Upper lobe of left lung (tissue), 6 donors: ENCODE measurements around the gene STXBP6. TPM values are rescaled to one million over a fixed set of nuclear protein-coding genes. Genes with fewer than 3 reads are reported as not detected.

Experiments used
- ATAC-seq, 2 donors: fragments of 200-7000 bp; cut with Tn5 transposase; one replicate each; pipeline ENCODE4 v1.9.1; 2022; ENCODE audit warnings: mild to moderate bottlenecking in 2 of 2, moderate library complexity in 2 of 2; ENCODE audit not compliant: low FRiP score in 2 of 2
- DNase-seq, 2 donors: peaks; one replicate each; pipeline ENCODE4 v3.0.0-alpha.2; 2019 to 2020
- H3K27ac ChIP-seq, 4 donors: fragments of 200-600 bp; sonication (generic); one replicate each; pipeline ENCODE4 v1.5.1; 2016 to 2019
- H3K27me3 ChIP-seq, 4 donors: fragments of 200-600 bp; sonication (generic); one replicate each; pipeline ENCODE4 v1.5.1; 2017 to 2019
- H3K36me3 ChIP-seq, 4 donors: fragments of 200-600 bp; sonication (generic); one replicate each; pipeline ENCODE4 v1.5.1; 2016 to 2019
- H3K4me1 ChIP-seq, 4 donors: fragments of 200-600 bp; sonication (generic); one replicate each; pipeline ENCODE4 v1.5.1; 2018 to 2019
- H3K4me3 ChIP-seq, 4 donors: fragments of 200-600 bp; sonication (generic); one replicate each; pipeline ENCODE4 v1.5.1; 2017 to 2019; ENCODE audit warnings: mild to moderate bottlenecking in 2 of 4, moderate library complexity in 1 of 4
- H3K9me3 ChIP-seq, 4 donors: fragments of 200-600 bp; sonication (generic); one replicate each; pipeline ENCODE4 v1.5.1; 2018 to 2019
- EP300 ChIP-seq, 4 donors: sonication (generic); formaldehyde crosslinking; IDR thresholded peaks; one replicate each; pipeline ENCODE4 v1.5.1; 2017; ENCODE audit warnings: antibody characterized with exemption in 4 of 4, control low read depth in 2 of 4
- POLR2A ChIP-seq, 4 donors: fragments of 450-650 bp; IDR thresholded peaks; one replicate each; pipeline ENCODE4 v1.5.1; 2016 to 2017; ENCODE audit warnings: antibody characterized with exemption in 4 of 4, mild to moderate bottlenecking in 2 of 4
- POLR2AphosphoS5 ChIP-seq, 2 donors: sonication (generic); formaldehyde crosslinking; IDR thresholded peaks; one replicate each; pipeline ENCODE4 v1.5.1; 2017; ENCODE audit warnings: antibody characterized with exemption in 2 of 2
- WGBS, 2 donors: methylation state at CpG; one replicate each; pipeline ENCODE4 v1.1.5; 2017 to 2018; 5-methylcytosine and 5-hydroxymethylcytosine counted together
- total RNA-seq, 6 donors: library from RNA; depleted of rRNA in 4 of 6; stranded (reverse); fragments of >200 nt in 4 of 6; gene quantifications; one replicate each; pipeline versions ENCODE4 v1.1.0 to v1.2.1, GENCODE V29; 2016 to 2021
- TF ChIP-seq, protein P1 (sequence below), 6 experiments: fragments of 450-650 bp in 4 of 6; fragments of 200-600 bp in 2 of 6; sonication (generic) in 2 of 6; IDR thresholded peaks; one replicate each; pipeline ENCODE4 v1.5.1; 2016 to 2019; ENCODE audit warnings: antibody characterized with exemption in 6 of 6
- donor health status: DM: no; HTN: no; CAD: no; lungs with moderate emphysema.
- donor health status: DM: no; HTN: yes; CAD: no; lungs with severe emphysema.

The STXBP6 gene
- total RNA-seq, 6 donors from 2014 or later = 13.6 to 38.3 (median 23.7) TPM

DNA sequence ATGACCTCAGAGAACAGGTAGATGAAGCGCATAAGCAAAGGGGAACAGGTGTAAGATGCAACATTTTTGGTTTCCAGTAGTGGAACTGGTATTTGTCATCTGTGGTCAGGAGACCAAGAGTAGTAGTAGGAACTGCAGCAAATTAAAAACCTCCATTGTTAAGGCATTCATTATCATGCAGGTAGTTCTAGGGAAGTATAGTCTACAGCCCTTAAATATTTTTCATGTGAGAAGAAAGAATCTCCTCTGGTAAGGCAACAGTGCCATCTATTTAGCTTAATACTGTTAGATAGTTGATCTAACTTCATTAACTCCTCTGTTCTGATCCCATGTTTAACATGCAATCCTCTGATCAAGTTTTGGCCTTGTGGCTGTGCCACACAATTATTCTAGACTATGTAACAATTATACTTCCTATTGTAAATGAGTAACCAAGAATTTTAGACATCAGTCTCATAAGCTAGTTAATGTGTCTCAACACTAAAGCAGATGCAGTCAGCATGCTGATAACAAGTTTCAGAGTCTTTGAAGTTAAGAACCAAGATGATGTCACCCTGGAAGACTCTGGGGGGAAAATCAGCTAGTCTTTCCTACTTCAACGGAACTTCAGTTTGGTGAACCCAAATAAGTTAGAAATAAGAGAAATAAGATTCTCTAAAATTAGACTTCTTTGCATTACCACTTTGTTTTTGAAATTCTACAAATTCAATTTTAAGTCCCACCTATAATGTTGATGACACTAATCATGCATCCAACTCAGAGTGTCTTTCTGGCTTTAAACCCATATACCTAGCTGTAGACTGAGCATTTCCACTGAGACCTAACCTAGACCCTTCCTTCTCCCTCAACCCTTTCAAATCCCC lies 70.9 kb downstream of the STXBP6 start:
- Histone ChIP-seq H3K9me3 (no peaks in the 10 kb centered on the region), H3K27me3 (no peaks in the 10 kb centered on the region), H3K4me1 (peaks cover 0 to 15% (median 8%) of the 10 kb centered on the region in 4 donors), H3K36me3 (no peaks in the 10 kb centered on the region), H3K4me3 (no peak overlapping the region), H3K27ac (no peak overlapping the region)
- TF ChIP-seq EP300 (IDR thresholded peaks at IDR 0.05) (no peak), POLR2AphosphoS5 (IDR thresholded peaks at IDR 0.05) (no peak), POLR2A (IDR thresholded peaks at IDR 0.05) (no peak)
- TF ChIP-seq, protein P1, sequence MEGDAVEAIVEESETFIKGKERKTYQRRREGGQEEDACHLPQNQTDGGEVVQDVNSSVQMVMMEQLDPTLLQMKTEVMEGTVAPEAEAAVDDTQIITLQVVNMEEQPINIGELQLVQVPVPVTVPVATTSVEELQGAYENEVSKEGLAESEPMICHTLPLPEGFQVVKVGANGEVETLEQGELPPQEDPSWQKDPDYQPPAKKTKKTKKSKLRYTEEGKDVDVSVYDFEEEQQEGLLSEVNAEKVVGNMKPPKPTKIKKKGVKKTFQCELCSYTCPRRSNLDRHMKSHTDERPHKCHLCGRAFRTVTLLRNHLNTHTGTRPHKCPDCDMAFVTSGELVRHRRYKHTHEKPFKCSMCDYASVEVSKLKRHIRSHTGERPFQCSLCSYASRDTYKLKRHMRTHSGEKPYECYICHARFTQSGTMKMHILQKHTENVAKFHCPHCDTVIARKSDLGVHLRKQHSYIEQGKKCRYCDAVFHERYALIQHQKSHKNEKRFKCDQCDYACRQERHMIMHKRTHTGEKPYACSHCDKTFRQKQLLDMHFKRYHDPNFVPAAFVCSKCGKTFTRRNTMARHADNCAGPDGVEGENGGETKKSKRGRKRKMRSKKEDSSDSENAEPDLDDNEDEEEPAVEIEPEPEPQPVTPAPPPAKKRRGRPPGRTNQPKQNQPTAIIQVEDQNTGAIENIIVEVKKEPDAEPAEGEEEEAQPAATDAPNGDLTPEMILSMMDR (IDR thresholded peaks at IDR 0.05) = no peak
- DNase-seq (no peak), ATAC-seq (peak in 1 of 2 donors; percentile 56)
- 83 to 92% methylated on average over 2 of the region's 2 CpGs for WGBS, 2 donors

DNA sequence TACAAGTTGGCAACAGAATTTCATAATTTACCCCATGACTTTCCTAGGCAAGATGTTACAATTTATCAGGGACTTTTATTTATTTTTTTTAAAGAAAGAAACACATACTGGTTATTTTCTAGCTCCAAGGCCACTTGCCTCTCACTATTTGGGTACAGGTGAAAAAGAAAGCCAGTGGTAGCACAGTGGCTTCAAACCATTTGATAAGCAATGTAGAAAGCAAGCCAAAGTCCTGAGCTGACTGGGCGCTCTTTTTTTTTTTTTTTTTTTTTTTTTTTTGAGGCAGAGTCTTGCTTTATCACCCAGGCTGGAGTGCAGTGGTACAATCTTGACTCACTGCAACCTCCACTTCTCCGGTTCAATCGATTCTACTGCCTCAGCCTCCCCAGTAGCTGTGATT lies 73.3 kb downstream of the STXBP6 start:
- ATAC-seq = no peak
- peaks cover 0 to 13% (median 6%) of the 10 kb centered on the region in 4 donors for H3K4me1 ChIP-seq

DNA sequence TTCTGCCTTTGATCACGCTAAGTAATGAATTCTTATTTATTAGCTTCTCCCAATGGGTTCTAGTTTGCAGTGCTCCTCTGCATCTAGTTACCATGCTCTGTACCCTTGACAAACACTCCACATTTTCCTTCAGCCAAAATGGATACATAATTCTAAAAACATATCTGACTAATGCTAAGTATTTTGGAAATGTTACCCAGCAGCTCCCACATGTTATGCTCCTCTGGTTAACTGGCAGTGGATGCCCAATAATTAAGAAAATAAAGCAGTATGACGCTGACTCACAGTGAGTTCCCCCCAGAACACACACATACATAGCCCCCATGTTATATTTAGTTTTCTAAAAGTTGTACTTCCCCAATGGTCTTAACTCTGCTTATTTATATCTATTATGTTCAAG lies 74.6 kb downstream of the STXBP6 start:
- TF ChIP-seq, protein P1 (IDR thresholded peaks at IDR 0.05) = no peak
- TF ChIP-seq POLR2AphosphoS5 (IDR thresholded peaks at IDR 0.05) = no peak
- TF ChIP-seq EP300 (IDR thresholded peaks at IDR 0.05) = no peak
- no peak for TF ChIP-seq POLR2A (IDR thresholded peaks at IDR 0.05)
- no peak for DNase-seq
- 85 to 88% methylated on average over 2 of the region's 2 CpGs for WGBS, 2 donors
- Histone ChIP-seq H3K27ac (no peak overlapping the region), H3K36me3 (no peaks in the 10 kb centered on the region), H3K9me3 (no peaks in the 10 kb centered on the region), H3K4me1 (peaks cover 0 to 13% (median 7%) of the 10 kb centered on the region in 4 donors), H3K27me3 (no peaks in the 10 kb centered on the region), H3K4me3 (no peak overlapping the region)
- ATAC-seq = no peak

More for the DNA sequence above, 73.3 kb downstream of the STXBP6 start:
- Histone ChIP-seq H3K4me3 (no peak overlapping the region), H3K9me3 (no peaks in the 10 kb centered on the region), H3K27ac (no peak overlapping the region), H3K36me3 (no peaks in the 10 kb centered on the region), H3K27me3 (no peaks in the 10 kb centered on the region)
- TF ChIP-seq POLR2A (IDR thresholded peaks at IDR 0.05) (no peak), POLR2AphosphoS5 (IDR thresholded peaks at IDR 0.05) (no peak)
- 93 to 96% methylated on average over 3 of the region's 3 CpGs for WGBS, 2 donors
- DNase-seq = no peak

GRCh38 chr14:24974591-24975374 lies 75.2 kb downstream of the STXBP6 start:
- DNase-seq (no peak), ATAC-seq (no peak)
- WGBS, 2 donors = 31 to 47% methylated on average over 2 of the region's 2 CpGs
- Histone ChIP-seq H3K27me3 (no peaks in the 10 kb centered on the region), H3K4me3 (no peak overlapping the region), H3K27ac (peak overlapping the region in 1 of 4 donors; percentile 31), H3K4me1 (peaks cover 0 to 13% (median 7%) of the 10 kb centered on the region in 4 donors), H3K9me3 (no peaks in the 10 kb centered on the region), H3K36me3 (no peaks in the 10 kb centered on the region)
- no peak for TF ChIP-seq EP300 (IDR thresholded peaks at IDR 0.05)
- TF ChIP-seq POLR2AphosphoS5 (IDR thresholded peaks at IDR 0.05) = no peak
- TF ChIP-seq, protein P1 (IDR thresholded peaks at IDR 0.05) = no peak
- TF ChIP-seq POLR2A (IDR thresholded peaks at IDR 0.05) = no peak

DNA sequence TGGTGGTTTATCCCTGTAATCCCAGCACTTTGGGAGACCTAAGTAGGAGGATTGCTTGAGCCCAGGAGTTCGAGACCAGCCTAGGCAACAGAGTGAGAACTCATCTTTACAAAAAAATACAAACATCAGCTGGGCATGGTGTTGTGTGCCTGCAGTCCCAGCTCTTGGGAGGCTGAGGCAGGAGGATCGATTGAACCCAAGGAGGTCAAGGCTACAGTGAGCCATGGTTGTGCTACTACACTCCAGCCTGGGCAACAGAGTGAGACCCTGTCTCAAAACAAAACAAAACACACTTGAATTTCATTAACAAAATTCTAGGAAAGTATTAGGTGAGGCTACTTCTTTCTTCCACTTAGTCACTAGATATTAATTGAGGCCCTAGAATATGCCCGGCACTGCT lies 77.1 kb downstream of the STXBP6 start:
- no peak overlapping the region for H3K27ac ChIP-seq
- ATAC-seq (no peak), DNase-seq (no peak)
- no peak for TF ChIP-seq EP300 (IDR thresholded peaks at IDR 0.05)
- no peak for TF ChIP-seq POLR2AphosphoS5 (IDR thresholded peaks at IDR 0.05)
- no peak for TF ChIP-seq POLR2A (IDR thresholded peaks at IDR 0.05)
- TF ChIP-seq, protein P1 (IDR thresholded peaks at IDR 0.05) = no peak
- H3K4me3 ChIP-seq = no peak overlapping the region
- 91 to 96% methylated on average over 3 of the region's 3 CpGs for WGBS, 2 donors
- peaks cover 0 to 10% (median 6%) of the 10 kb centered on the region in 4 donors for H3K4me1 ChIP-seq
- H3K9me3 ChIP-seq = no peaks in the 10 kb centered on the region
- H3K27me3 ChIP-seq = no peaks in the 10 kb centered on the region
- H3K36me3 ChIP-seq = no peaks in the 10 kb centered on the region
